IPS-NIHi7 (cell line): ENCODE data around the gene CEP152.
"Not testable (repeated sequence)": the region's sequence is repeated elsewhere in the genome, so short reads cannot be mapped to it uniquely, and the experiment has no call there.

Source experiments
- DNase-seq: peaks from one replicate; pipeline ENCODE4 v3.0.0; 2012; ENCODE audit warnings: mixed read lengths; ENCODE audit errors: extremely low spot score

Gene CEP152, protein sequence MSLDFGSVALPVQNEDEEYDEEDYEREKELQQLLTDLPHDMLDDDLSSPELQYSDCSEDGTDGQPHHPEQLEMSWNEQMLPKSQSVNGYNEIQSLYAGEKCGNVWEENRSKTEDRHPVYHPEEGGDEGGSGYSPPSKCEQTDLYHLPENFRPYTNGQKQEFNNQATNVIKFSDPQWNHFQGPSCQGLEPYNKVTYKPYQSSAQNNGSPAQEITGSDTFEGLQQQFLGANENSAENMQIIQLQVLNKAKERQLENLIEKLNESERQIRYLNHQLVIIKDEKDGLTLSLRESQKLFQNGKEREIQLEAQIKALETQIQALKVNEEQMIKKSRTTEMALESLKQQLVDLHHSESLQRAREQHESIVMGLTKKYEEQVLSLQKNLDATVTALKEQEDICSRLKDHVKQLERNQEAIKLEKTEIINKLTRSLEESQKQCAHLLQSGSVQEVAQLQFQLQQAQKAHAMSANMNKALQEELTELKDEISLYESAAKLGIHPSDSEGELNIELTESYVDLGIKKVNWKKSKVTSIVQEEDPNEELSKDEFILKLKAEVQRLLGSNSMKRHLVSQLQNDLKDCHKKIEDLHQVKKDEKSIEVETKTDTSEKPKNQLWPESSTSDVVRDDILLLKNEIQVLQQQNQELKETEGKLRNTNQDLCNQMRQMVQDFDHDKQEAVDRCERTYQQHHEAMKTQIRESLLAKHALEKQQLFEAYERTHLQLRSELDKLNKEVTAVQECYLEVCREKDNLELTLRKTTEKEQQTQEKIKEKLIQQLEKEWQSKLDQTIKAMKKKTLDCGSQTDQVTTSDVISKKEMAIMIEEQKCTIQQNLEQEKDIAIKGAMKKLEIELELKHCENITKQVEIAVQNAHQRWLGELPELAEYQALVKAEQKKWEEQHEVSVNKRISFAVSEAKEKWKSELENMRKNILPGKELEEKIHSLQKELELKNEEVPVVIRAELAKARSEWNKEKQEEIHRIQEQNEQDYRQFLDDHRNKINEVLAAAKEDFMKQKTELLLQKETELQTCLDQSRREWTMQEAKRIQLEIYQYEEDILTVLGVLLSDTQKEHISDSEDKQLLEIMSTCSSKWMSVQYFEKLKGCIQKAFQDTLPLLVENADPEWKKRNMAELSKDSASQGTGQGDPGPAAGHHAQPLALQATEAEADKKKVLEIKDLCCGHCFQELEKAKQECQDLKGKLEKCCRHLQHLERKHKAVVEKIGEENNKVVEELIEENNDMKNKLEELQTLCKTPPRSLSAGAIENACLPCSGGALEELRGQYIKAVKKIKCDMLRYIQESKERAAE (N-terminal part only)

DNA sequence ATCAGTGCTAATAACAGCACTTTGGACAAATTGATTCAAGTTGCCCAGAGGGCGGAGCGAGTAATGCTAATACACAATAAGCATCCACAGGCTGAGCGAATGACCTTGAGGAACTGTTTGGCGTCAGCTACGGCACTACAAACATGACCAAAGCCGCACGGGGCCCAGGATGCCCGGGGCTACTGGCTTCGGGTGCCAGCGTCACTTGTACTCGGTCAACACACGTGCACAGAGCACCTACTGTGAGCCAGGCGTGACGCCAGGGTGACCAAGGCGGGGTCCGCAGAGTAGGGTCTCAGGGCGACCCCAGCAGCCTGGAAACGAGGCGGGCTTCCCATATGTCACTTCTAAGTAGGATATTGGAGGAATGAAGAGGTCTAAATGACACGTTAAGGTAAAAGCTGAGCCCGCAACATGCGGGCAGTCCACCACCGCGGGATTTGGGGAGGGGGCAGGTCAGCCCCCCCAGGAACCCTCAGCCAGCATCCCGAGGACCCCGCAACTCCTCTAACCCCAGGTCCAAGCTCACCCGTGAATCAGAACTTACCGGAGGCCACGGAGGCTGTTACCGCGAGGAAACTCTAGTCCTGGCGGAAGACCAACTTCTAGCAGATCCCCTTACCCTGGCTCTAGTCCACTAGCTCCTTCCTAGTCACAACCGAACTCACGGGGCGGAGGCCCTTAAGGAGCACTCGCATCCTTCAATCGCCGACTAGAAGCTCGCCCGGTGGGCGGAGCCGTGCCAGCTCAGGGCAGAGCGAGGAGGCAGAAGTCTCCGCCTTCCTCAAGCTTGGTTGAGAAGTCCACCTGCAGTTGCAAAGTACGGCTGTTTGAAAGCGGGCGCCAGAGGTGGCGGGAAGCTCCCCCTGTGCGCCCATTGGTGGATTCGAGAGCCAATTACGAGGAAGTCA, at the start of gene CEP152:
Gene CEP152 (minus strand): TSS at position 656 of the 911 bp plus-strand sequence. CDS start 5,420 bp downstream, outside the sequence.
- DNase-seq, result peak; percentile 93

DNA sequence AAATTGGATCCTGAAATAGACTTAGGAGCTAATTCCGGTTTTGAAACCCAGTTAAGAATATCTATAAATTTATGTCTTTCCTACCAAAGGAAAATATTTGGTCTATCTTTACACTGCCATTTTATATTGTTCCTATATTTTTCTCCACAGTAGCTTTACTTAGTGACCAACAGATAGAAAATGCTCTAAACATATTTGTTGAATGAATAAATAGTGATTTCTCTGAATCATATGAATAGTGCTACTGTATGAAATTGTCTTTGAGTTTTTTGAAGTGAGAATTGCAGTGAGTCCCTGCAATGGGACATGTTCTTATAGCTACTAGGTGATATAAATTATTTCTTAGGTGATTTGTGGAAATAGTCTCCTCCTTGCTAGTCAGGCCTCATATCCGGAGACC, 48.6 kb upstream of the CEP152 start:
- no peak for DNase-seq

DNA sequence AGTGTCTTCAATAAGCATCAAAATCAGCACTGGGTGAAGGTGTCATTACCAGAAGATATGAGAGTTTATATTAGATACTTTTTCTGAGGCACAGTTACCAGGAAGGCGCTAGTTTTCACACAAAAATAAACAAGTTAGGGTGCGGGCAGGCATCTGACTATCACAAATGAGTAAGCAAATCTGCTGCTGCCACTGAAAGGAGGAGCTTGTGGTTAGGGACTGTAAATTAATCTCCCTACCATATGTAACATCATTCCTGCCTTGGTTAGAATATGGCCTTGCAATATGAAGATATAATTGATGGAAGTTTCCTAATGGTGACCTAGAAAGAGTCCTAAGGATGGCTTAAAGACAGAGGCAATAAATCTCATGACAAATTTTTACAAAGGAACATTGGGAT, 47.5 kb upstream of the CEP152 start:
- DNase-seq, result no peak

DNA sequence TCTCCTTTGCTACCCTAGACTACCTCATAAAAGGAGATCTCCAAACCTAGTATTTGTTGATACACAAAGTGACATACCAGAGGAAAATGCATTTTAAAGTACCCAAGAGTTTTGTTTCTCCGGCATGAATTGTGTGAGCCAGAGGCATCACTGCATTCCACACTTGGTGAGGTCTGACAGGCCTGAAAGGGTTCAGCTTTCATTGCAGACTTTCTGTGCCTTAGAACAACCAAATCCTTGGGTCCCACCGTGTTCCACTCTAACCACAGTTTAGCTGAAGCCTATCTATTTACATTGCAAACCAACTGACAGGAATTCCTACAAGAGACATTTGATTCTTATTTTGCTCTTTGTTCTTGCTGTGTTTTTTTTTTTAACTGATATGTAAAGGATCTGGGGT, 46.1 kb upstream of the CEP152 start:
- peak; percentile 37 for DNase-seq

DNA sequence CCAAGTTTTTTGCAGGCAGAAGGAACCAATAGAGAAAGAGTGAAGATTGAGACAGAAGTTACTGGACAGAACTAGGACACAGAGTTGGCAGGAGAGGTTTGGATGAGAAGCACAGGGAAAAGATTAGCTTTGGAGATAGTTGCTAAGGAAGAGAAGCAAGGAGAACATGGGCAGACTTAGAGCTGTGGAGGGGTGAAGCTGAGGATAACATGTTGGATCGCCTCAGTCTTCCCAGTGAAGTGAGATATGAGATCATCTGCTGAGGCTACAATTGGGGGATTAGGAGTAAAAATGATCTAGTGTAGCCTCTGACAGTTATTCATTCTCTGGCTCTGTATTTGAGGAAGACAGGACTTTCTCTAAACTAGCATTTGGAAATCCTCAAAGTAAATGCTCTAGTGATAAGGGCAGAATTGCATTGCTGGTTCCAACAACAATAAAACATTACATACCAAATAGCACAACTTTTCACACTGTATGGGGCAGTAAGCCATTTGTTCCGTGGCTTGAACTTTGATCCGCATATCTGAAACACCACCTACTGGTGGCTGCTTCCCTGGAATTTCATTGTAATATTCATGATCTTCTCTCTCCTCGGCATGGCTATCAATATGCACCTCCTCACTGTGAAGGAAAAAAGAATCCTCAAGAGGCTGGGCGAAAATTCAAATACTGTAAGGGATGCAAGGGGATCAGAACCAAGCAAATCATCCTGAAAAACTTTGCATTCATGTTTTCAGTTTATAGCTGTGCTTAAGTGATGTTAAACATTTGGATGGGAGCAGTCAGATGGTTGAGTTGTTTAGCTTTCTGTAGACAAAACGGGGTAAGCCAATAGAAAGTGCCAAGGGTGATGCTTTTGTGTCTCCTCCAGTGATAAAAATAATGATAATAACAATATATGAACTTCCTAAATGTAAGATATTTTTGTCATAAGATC, 44.9 kb upstream of the CEP152 start:
- DNase-seq, result peak; percentile 40

DNA sequence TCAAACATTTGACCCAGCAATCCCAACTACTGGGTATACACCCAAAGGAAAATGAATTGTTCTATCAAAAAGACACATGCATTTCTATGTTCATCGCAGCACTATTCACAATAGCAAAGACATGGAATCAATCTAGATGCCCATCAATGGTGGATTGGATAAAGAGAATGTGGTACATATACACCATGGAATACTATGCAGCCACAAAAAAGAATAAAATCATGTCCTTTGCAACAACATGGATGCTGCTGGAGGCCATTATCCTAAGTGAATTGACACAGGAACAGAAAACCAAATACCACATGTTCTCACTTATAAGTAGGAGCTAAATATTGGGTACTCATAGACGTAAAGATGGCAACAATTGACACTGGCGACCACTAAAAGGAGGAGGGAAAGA, 43.6 kb upstream of the CEP152 start:
- DNase-seq, result not testable (repeated sequence)

DNA sequence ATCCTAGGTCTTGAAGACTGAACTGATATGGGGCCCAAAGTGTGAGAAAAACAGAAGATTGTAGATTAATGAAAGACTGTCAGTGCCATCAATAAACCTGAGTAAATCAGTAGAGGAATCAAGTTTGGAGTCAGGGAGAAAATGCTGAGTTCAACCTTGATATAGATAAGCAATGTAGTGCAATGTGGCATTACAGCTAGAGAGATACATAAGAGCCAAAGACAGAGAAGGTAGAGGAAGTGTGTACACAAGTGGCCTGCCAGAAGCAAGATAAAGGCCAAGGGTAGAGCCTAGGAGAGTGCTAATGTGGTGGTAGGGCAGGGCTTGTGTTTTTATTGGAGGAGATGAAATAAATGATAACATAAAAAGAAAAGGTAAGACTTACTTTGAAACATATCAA, 41.1 kb upstream of the CEP152 start:
- DNase-seq, result no peak

DNA sequence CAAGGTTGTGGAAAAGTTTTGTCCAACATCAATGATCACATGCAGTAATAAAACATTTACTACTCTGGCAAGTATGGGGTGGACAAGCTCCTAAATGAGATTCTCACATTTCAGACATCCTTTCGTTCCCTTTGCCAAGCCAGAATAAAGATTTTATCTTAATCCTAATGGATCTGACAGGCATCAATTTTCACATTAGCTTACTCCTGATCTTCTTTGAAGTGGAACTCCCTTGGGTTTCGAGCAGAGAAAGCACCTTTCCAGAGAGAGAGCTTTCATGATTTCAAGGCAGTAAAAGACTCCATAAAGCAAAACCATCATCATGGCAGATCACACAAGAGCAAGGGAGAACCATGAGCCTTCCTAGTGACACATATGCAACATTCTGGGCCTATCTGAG, 39.8 kb upstream of the CEP152 start:
- no peak for DNase-seq

DNA sequence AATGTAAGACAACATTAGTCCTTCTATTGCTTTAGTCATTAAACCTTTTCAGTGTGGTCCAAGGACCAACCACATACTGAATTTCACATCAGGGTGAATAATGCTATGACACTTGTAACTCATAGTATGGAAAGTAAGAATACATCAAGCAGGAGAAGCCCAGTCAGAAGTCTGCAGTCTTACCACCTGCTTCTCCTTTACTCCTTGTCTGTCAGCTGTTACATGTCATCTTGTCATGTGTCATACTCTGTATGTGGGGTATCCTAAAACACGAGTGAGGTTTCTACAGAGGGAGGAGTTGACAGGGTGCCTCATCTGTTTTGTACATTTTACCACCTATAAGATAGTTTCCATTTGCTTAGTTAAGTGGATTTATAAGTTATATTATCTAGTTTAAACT, 34.3 kb upstream of the CEP152 start:
- DNase-seq, result no peak

DNA sequence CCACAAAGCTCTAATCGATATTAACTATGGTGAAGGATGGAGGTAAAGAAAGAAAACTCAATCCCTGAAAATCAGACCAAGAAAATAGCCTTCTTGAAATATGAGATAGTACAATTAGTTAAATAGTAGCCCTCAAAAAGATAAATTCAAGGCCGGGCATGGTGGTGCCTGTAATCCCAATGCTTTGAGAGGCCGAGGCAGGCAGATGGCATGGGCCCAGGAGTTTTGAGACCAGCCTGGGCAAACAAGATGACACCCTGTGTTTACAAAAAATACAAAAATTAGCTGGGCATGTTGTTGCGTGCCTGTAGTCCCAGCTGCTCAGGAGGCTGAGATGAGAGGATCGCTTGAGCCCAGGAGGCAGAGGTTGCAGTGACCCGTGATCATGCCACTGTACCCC, 31.6 kb upstream of the CEP152 start:
- no peak for DNase-seq

DNA sequence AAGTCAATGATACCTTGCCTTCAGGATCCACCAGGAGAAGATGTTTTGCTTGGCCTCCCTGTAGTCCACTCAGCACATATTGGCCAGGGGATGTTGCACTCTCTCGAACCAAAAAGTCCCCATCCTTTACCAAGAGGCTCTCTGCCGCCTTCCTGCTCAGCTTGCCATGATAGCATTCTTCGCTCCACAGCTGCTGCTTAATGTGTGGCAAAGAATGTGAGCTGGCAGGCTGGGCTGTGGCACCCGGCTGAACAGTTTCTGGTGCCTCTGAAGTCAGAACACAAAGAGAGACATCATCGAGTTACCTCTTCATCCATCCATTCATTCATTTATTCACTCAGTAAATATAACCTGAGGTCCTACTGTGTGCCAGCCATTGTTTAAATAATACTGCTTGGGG, 23.9 kb upstream of the CEP152 start:
- no peak for DNase-seq

DNA sequence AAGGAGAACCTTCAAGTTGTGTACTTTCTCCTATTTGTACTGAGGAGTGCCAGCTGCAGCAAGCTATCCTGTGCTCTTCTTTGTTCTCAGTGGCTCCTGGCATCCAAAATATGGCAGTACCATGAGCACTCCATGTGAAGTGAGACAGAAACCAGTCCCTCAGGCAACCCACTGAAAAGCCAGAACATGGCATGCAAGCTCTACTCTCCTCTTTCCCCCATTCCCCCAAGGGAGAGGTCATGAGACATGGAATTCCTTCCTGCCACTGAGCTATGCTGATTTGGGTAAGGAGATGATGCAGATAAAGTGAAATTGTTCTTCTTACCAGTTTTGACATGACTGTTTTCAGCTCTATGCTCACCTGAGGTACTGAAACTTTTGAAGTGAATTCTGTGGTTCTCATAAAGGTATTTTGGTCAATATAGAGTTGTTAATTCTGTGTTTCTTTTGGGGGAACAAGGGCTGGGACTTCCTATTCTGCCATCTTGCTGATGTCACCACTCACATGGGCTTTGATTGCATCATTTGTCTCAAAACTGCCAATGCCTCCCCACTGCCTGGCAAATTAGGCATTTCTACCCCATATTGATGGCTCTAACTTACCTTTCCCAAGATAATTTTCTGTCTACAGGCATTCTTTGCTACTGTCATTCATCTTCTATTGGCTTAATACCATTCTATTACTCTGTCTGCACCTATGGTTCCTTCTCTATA, 22.8 kb upstream of the CEP152 start:
- no peak for DNase-seq

DNA sequence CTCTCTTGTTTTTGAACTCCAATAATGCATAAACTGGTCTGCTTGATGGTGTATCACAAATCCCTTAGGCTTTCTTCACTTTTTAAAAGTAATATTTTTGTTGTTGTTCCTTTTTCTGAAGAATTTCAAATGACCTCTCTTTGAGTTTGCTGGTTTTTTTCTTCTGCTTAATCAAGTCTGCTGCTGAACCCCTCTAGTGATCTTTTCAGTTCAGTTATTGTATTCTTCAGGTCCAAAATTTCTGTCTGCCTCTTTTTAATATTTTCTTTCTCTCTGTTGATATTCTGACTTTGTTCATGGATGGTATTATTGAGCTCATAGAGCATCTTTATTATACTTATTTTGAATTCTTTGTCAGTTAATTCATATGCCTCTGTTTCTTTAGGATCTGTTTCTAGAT, 21.8 kb upstream of the CEP152 start:
- no peak for DNase-seq

DNA sequence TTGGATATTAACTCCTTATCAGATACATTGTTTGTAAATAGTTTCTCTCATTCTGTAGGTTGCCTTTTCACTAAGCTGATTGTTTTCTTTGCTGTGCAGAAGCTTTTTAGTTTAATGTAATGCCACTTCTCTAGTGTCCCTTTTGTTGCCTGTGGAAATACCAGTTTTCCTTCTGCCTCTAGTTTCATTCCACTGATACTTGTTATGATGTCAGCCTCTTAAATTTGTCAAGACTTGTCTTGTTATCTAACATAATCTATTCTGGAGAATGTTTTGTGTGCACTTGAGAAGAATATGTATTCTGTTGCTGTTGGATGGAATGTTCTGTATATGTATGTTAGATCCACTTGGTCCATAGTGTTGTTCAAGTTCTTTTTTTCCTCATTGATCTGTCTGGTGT, 18.0 kb upstream of the CEP152 start:
- no peak for DNase-seq

DNA sequence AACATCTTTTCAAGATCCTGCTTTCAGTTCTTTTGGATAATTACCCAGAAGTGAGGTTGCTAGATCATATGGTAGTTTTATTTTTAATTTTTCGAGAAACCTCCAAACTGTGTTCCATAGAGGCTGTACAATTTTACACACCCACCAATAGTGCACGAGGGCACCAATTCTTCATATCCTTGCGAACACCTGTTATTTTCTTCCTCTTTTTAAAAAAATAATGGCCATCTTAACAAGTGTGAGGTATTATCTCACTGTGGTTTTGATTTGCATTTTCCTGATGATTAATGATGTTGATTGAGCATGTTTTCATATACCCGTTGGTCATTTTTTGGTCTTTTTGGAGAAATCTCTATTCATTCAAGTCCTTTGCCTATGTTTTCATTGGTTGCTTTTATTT, 17.6 kb upstream of the CEP152 start:
- no peak for DNase-seq

DNA sequence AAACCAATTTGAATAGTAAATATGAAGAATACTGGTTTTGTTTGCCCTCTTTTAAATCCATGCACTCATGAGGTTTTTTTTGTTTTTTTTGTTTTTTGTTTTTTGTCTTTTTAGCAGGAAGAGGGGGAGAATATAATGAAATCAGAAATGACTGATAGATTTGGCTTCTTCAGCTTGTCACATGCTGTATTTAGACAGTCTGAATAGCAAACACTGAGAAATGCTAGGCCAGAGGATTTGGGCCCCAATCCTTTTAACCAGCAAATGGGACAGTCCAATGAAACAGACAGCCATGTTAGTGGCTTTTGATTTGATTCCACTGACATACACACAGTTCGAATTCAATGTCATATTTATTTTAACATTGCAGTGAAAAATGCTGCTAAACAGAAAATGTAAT, 14.2 kb upstream of the CEP152 start:
- no peak for DNase-seq

DNA sequence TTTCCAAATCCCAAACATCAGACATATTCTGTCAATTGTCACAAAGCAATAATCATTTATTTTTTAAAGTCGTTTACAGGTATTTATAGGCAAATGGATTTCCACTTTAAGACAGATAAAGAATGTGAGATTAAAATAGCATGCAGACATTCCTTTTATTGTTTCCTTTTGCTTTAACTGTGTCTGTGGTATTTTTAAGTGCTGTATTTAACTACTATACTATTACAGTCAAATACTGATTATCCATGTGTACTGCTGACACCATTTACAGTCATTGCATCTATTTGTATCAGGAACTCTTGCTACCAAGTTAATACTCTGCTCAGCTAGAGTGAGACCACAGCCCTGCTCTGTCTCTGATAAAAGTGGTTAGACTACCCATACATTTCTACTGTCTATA, 12.8 kb upstream of the CEP152 start:
- no peak for DNase-seq

DNA sequence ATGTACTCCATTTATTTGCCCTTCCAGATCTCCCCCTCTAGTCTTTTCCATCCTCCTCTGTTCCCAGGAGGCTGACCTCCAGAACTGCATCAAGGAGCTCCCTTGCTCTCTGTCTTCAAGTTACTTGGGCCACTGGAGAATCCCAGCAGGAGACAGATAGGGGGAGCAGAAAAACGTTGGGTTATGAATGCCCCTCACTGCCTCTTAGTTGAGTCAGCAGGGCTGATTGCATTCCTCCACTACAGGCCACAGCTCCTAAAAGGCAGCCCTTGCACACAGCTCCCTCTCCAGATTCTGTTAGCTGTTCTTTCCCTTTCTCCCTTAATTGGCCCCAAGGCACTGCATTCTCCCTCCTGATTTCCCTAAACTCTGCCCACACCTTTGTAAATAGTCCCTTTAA, 12.4 kb upstream of the CEP152 start:
- DNase-seq, result peak; percentile 50

DNA sequence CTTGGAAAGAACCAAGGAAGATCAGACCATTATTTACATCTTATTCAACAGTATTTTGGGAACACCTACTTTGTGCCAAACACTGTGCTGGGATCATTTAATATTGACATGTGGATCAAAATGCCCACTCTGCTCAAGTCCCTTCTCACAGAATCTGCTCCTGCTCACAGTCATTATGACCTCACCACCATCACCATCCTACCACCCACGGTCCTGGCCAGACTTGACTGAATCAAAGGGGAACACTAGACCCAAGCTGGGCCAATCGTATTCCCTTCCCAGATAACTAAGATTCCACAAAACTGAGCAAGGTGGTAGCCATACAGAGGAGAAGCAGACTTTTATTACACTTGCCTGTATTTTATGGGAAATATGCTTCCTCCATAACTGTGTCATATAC, 3.4 kb upstream of the CEP152 start:
- DNase-seq, result no peak
